ENCODE results near the gene MOSPD3. TPM values are rescaled to one million over a fixed set of nuclear protein-coding genes. Genes with fewer than 3 reads are reported as not detected.

Gene MOSPD3
- total RNA-seq, 1 donor from 2014 or later, result 17.5 TPM

DNA sequence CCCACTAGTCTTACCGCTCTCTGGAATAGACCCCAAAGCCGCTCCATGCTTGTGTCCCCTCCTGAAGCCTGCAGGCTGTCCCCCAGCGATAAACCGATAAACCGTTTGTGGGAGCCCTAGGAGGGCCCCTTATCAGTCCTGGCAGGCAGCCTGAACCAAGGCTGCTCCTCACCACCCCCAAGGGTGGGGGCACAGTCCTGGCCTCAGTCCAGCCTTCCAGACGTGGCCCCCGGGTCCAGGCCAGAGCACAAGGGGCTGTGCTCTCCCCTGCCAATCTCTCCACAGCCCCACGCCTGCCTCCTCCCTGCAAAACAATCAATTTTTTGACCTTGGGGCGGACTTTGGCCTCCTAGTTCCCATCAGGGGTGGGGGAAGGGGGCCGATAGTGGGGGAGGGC is 29.1 kb downstream of the MOSPD3 start, which contains the start of gene TFR2:
TFR2 (minus strand) TSS at position 90 of the 397 bp plus-strand sequence; CDS start at position 47, 43 bp downstream.
- DNase-seq (ENCODE audit: low spot score), result no peak
- H3K9me3 Mint-ChIP-seq (ENCODE audit: low read depth), result no peaks in the 10 kb centered on the region
- no peak within 1 kb of the TSS for H3K4me3 Mint-ChIP-seq (ENCODE audit: unreplicated experiment)
- no peaks in the 10 kb centered on the region for H3K36me3 Mint-ChIP-seq (ENCODE audit: low read depth)
- TF ChIP-seq, protein P1, sequence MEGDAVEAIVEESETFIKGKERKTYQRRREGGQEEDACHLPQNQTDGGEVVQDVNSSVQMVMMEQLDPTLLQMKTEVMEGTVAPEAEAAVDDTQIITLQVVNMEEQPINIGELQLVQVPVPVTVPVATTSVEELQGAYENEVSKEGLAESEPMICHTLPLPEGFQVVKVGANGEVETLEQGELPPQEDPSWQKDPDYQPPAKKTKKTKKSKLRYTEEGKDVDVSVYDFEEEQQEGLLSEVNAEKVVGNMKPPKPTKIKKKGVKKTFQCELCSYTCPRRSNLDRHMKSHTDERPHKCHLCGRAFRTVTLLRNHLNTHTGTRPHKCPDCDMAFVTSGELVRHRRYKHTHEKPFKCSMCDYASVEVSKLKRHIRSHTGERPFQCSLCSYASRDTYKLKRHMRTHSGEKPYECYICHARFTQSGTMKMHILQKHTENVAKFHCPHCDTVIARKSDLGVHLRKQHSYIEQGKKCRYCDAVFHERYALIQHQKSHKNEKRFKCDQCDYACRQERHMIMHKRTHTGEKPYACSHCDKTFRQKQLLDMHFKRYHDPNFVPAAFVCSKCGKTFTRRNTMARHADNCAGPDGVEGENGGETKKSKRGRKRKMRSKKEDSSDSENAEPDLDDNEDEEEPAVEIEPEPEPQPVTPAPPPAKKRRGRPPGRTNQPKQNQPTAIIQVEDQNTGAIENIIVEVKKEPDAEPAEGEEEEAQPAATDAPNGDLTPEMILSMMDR (IDR thresholded peaks at IDR 0.05), result no peak
- peaks cover 21% of the 10 kb centered on the region for H3K27me3 Mint-ChIP-seq (ENCODE audit: low read depth)
- no peak within 1 kb of the TSS for H3K27ac Mint-ChIP-seq (ENCODE audit: unreplicated experiment)
- no peaks in the 10 kb centered on the region for H3K4me1 Mint-ChIP-seq (ENCODE audit: low read depth)

DNA sequence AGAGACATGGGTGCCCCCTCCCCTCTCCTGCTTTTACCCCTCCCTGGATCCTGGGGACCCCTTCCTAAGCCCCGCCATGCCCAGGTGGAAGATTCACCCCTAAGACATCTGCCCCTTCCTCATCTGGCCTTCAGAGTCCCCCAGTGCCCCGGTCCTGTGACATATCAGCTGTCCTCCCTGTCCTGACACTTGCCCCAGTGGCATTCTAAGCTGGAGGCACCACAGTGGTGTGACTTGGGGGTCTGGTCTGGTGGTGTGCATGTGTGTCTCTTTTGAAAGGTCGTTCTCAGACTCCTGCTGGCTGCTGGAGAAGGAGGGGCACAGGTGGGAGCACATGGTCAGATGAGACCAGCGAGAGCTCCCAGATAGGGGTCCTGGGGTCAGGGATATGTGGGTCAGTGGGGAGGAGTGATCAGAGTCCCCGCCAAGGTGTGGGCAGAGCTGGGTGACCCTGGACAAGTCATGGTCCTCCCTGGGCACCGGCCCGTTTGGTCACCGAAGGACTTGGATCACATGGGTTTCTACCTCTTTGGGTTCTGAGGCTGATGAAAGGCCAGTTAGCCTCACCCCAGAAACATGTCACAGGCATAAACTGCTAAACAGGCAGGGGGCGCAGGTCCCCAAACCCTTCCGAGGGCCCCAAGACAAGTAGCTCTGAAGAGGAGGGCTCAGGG is 29.7 kb downstream of the MOSPD3 start:
- Mint-ChIP-seq H3K27me3 (ENCODE audit: low read depth) (peaks cover 24% of the 10 kb centered on the region), H3K9me3 (ENCODE audit: low read depth) (no peaks in the 10 kb centered on the region), H3K4me3 (ENCODE audit: unreplicated experiment) (no peak overlapping the region), H3K27ac (ENCODE audit: unreplicated experiment) (no peak overlapping the region), H3K36me3 (ENCODE audit: low read depth) (no peaks in the 10 kb centered on the region), H3K4me1 (ENCODE audit: low read depth) (no peaks in the 10 kb centered on the region)
- DNase-seq (ENCODE audit: low spot score), result no peak
- TF ChIP-seq, protein P1 (IDR thresholded peaks at IDR 0.05), result no peak

DNA sequence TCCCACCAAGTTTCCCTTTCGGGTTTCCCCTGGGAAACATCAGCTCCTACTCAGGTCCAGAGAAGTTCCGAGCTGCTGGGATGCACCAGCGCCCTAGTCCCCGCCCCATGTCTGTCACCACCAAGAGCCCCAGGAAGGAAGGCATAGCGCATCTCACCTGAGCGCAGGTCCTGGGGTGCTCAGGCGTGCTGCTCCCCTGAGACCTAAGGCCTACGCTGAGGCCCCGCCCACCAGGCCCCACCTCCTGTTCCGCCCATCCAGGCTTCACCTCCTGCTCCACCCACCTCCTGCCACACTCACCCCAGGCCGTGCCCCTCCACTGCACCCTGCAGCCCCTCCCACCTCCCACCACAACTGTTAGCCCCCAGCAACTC is 30.2 kb downstream of the MOSPD3 start:
- Mint-ChIP-seq H3K9me3 (ENCODE audit: low read depth) (no peaks in the 10 kb centered on the region), H3K27ac (ENCODE audit: unreplicated experiment) (no peak overlapping the region), H3K4me3 (ENCODE audit: unreplicated experiment) (no peak overlapping the region), H3K27me3 (ENCODE audit: low read depth) (peaks cover 26% of the 10 kb centered on the region), H3K4me1 (ENCODE audit: low read depth) (no peaks in the 10 kb centered on the region), H3K36me3 (ENCODE audit: low read depth) (no peaks in the 10 kb centered on the region)
- TF ChIP-seq, protein P1 (IDR thresholded peaks at IDR 0.05), result no peak
- no peak for DNase-seq (ENCODE audit: low spot score)

DNA sequence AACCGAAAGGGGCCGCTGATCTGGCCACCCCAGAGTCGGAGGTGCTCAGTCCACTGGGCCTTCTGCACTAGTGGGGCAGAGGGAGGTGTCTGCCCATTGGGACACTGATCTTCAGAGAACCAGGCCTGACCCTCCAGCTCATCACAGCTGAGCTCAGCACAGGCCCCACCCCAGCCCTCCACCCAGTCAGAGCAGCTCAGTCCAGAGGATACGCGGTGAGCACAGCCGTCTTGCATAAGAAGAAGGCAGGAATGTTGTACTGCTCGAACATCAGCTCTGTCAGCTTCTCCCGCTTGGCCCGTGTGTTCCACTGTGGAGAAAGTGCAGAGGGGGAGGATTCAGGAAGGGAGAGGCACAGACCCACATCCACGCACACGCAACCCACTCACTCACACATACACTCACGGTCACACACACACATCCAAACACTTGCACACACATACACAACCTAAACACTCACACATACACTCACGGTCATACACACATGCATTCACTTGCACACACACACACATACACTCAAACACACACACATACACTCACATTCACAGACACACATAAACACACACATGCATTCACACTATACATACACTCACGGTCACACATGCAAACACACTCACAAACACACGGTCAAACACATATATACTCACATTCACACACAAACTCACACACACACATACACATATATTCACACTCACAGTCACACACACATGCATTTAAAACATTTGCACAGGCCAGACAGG is 37.7 kb downstream of the MOSPD3 start:
- Mint-ChIP-seq H3K9me3 (ENCODE audit: low read depth) (no peaks in the 10 kb centered on the region), H3K4me3 (ENCODE audit: unreplicated experiment) (no peak overlapping the region), H3K27me3 (ENCODE audit: low read depth) (peaks cover 34% of the 10 kb centered on the region), H3K4me1 (ENCODE audit: low read depth) (no peaks in the 10 kb centered on the region), H3K36me3 (ENCODE audit: low read depth) (peaks cover 2% of the 10 kb centered on the region), H3K27ac (ENCODE audit: unreplicated experiment) (no peak overlapping the region)
- no peak for DNase-seq (ENCODE audit: low spot score)
- TF ChIP-seq, protein P1 (IDR thresholded peaks at IDR 0.05), result no peak

DNA sequence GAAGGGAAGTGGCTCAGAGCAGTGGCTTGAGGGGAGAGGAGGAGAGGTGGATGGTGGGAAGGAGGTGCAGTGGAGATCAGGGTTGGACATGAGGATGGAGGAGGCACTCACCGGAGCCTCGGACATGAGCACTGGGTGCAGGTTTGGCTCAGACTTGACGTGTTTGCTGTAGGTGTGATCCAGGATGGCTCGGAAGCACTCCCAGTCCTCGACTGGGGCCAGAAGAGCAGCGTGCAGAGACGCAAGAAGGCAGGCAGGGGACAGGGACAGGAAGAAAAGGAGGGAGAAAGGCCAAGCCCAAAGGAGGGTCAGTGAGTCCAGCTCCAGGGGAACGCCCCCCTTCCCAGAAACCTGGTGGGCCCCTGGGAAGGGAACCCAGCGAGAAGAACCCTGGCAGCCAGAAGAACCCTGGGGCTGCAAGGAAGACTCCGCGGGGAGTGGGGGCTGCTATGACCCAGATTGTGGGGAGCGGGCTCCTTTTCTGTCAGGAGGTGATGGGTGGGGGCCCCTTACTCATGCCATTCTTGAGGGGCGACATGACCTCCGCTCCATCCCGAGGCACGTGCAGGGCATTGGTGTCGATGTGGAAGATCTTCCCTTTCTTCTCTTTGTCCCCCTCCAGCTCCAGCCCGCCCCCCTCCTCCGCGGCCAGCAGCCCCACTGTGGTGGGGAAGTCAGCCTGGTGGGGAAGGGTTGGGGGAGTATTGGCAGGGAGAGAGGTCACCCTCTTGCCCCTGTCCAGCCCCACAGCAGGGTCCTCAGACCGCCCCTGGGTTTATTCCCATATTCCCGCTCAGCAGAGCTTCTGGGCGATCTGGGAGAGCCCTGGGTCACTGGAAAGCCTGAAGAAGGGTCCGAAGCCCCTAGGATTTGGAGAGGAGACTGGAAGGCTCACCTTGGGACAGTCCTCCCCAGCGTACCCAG is 42.8 kb downstream of the MOSPD3 start:
- H3K36me3 Mint-ChIP-seq (ENCODE audit: low read depth), result peaks cover 1% of the 10 kb centered on the region
- no peaks in the 10 kb centered on the region for H3K4me1 Mint-ChIP-seq (ENCODE audit: low read depth)
- DNase-seq (ENCODE audit: low spot score), result no peak
- peaks cover 17% of the 10 kb centered on the region for H3K27me3 Mint-ChIP-seq (ENCODE audit: low read depth)
- TF ChIP-seq, protein P1 (IDR thresholded peaks at IDR 0.05), result no peak
- no peak overlapping the region for H3K27ac Mint-ChIP-seq (ENCODE audit: unreplicated experiment)
- no peaks in the 10 kb centered on the region for H3K9me3 Mint-ChIP-seq (ENCODE audit: low read depth)
- no peak overlapping the region for H3K4me3 Mint-ChIP-seq (ENCODE audit: unreplicated experiment)
